IMR-90 (cell line): ENCODE measurements around the gene ST7. TPM values are rescaled to one million over a fixed set of nuclear protein-coding genes. Genes with fewer than 3 reads are reported as not detected.

Source experiments
- ATAC-seq: fragments of 200-7000 bp; cut with Tn5 transposase; 2 replicates; pipeline ENCODE4 v1.9.1; 2020; ENCODE audit warnings: low read depth, mild to moderate bottlenecking, moderate library complexity
- BruUV-seq: library from RNA; stranded (reverse); fragments of 400-500 nt; replicated peaks from 2 replicates; lab custom pipeline; 2021; lab: Mats Ljungman, UMichigan
- CTCF ChIA-PET: fragments of 300-600 bp; formaldehyde crosslinking; extraction: SDS; loops from one replicate; lab custom pipeline; 2021; ENCODE audit warnings: antibody characterized with exemption; lab: Yijun Ruan, JAX
- POLR2A ChIA-PET: fragments of 300-600 bp; sonication (Branson Sonifier 250); formaldehyde crosslinking; loops from one replicate; lab custom pipeline; 2022; ENCODE audit warnings: antibody characterized with exemption; ENCODE audit not compliant: unreplicated experiment; lab: Charles Lee
- DNase-seq: peaks from one replicate; pipeline ENCODE4 v3.0.0; 2013
- H2AFZ ChIP-seq: replicated peaks from 2 replicates; pipeline ENCODE3; 2013; ENCODE audit warnings: low read length, mild to moderate bottlenecking; ENCODE audit not compliant: poor library complexity
- H2AK5ac ChIP-seq: 2 replicates; pipeline ENCODE4 v1.6.1; 2013; ENCODE audit warnings: low read depth, low read length, inconsistent platforms
- H2AK9ac ChIP-seq: replicated peaks from 2 replicates; pipeline ENCODE3; 2013; ENCODE audit warnings: mild to moderate bottlenecking, low read depth, low read length, moderate library complexity; ENCODE audit not compliant: poor library complexity
- H2BK120ac ChIP-seq: 2 replicates; pipeline ENCODE4 v1.6.1; 2013; ENCODE audit warnings: low read depth, low read length, inconsistent platforms
- H2BK15ac ChIP-seq: 3 replicates; pipeline ENCODE4 v1.6.1; 2013; ENCODE audit warnings: low read depth, low read length, inconsistent platforms
- H2BK20ac ChIP-seq: 2 replicates; pipeline ENCODE4 v1.6.1; 2013; ENCODE audit warnings: low read depth, mild to moderate bottlenecking, inconsistent platforms, low read length, moderate library complexity
- H2BK5ac ChIP-seq: 2 replicates; pipeline ENCODE4 v1.6.1; 2013; ENCODE audit warnings: mild to moderate bottlenecking, low read depth, low read length, inconsistent platforms; ENCODE audit not compliant: poor library complexity, severe bottlenecking
- H3K14ac ChIP-seq: replicated peaks from 2 replicates; pipeline ENCODE4 v1.6.1; 2013; ENCODE audit warnings: low read depth, low read length, inconsistent platforms
- H3K18ac ChIP-seq: 2 replicates; pipeline ENCODE4 v1.6.1; 2013; ENCODE audit warnings: low read depth, low read length, control low read depth
- H3K23ac ChIP-seq: 2 replicates; pipeline ENCODE4 v1.6.1; 2013; ENCODE audit warnings: low read depth, low read length, inconsistent platforms
- H3K27ac ChIP-seq: 2 replicates; pipeline ENCODE4 v1.5.1; 2013; ENCODE audit warnings: mild to moderate bottlenecking, control low read depth, low read length; ENCODE audit not compliant: insufficient read depth
- H3K27me3 ChIP-seq: 2 replicates; pipeline ENCODE4 v1.6.1; 2013; ENCODE audit warnings: low read length; ENCODE audit not compliant: control insufficient read depth, insufficient read depth
- H3K36me3 ChIP-seq: 2 replicates; pipeline ENCODE4 v1.6.1; 2013; ENCODE audit warnings: low read length, mixed read lengths; ENCODE audit not compliant: control insufficient read depth, insufficient read depth
- H3K4ac ChIP-seq: 2 replicates; pipeline ENCODE4 v1.6.1; 2013; ENCODE audit warnings: low read depth, low read length, inconsistent platforms
- H3K4me1 ChIP-seq: 2 replicates; pipeline ENCODE4 v1.6.1; 2013; ENCODE audit warnings: low read length, mixed read lengths; ENCODE audit not compliant: control insufficient read depth, insufficient read depth
- H3K4me2 ChIP-seq: 2 replicates; pipeline ENCODE4 v1.6.1; 2013; ENCODE audit warnings: low read depth, mild to moderate bottlenecking, control low read depth, low read length, moderate library complexity
- H3K4me3 ChIP-seq: 2 replicates; pipeline ENCODE4 v1.5.1; 2013; ENCODE audit warnings: low read depth, mild to moderate bottlenecking, control low read depth, low read length, moderate library complexity; ENCODE audit not compliant: insufficient read depth
- H3K56ac ChIP-seq: 2 replicates; pipeline ENCODE4 v1.6.1; 2013; ENCODE audit warnings: low read length, inconsistent platforms; ENCODE audit not compliant: insufficient read depth; ENCODE audit errors: extremely low read depth
- H3K79me1 ChIP-seq, 2 experiments: 2 replicates each; pipeline ENCODE4 v1.6.1; 2013; ENCODE audit warnings: low read length in 2 of 2, inconsistent platforms in 1 of 2, low read depth in 1 of 2
- H3K9ac ChIP-seq: 2 replicates; pipeline ENCODE4 v1.6.1; 2013; ENCODE audit warnings: low read depth, low read length, control low read depth
- H3K9me1 ChIP-seq: 2 replicates; pipeline ENCODE4 v1.6.1; 2013; ENCODE audit warnings: low read length, inconsistent platforms; ENCODE audit not compliant: insufficient read depth
- H3K9me3 ChIP-seq: 2 replicates; pipeline ENCODE4 v1.6.1; 2013; ENCODE audit warnings: low read length; ENCODE audit not compliant: control insufficient read depth, insufficient read depth
- H4K20me1 ChIP-seq: 2 replicates; pipeline ENCODE4 v1.6.1; 2013; ENCODE audit warnings: low read length, inconsistent platforms; ENCODE audit not compliant: insufficient read depth
- H4K5ac ChIP-seq: 2 replicates; pipeline ENCODE4 v1.6.1; 2013; ENCODE audit warnings: mild to moderate bottlenecking, low read depth, low read length, control low read depth
- H4K8ac ChIP-seq, 2 experiments: 2 replicates each; pipeline ENCODE4 v1.6.1; 2013; ENCODE audit warnings: low read depth in 2 of 2, low read length in 2 of 2, control low read depth in 1 of 2, inconsistent platforms in 1 of 2
- H4K91ac ChIP-seq: 2 replicates; pipeline ENCODE4 v1.6.1; 2013; ENCODE audit warnings: low read depth, low read length, inconsistent platforms; ENCODE audit not compliant: insufficient read depth
- BHLHE40 ChIP-seq: fragments of 150-350 bp; IDR thresholded peaks from 2 replicates; pipeline ENCODE4 v1.6.1; 2016; ENCODE audit warnings: mild to moderate bottlenecking, low read depth, low read length
- CEBPB ChIP-seq: IDR thresholded peaks from 2 replicates; pipeline ENCODE4 v1.6.1; 2012; ENCODE audit warnings: low read depth, low read length, improper control_type of control experiment
- CTCF ChIP-seq: conservative IDR thresholded peaks from 2 replicates; pipeline ENCODE4 v1.5.1; 2012; ENCODE audit warnings: mild to moderate bottlenecking, low read depth, low read length, improper control_type of control experiment
- FOS ChIP-seq: fragments of 150-350 bp; IDR thresholded peaks from 2 replicates; pipeline ENCODE4 v1.6.1; 2016; ENCODE audit warnings: low read depth, low read length
- MAZ ChIP-seq: IDR thresholded peaks from 2 replicates; pipeline ENCODE4 v1.6.1; 2012; ENCODE audit warnings: low read depth, mild to moderate bottlenecking, low read length, improper control_type of control experiment, moderate library complexity, borderline replicate concordance
- NFE2L2 ChIP-seq: fragments of 150-350 bp; IDR thresholded peaks from 2 replicates; pipeline ENCODE4 v1.6.1; 2016; ENCODE audit warnings: low read depth, mild to moderate bottlenecking, low read length
- RAD21 ChIP-seq: IDR thresholded peaks from 2 replicates; pipeline ENCODE4 v1.6.1; 2012; ENCODE audit warnings: low read length, improper control_type of control experiment
- SMC3 ChIP-seq: fragments of 150-350 bp; IDR thresholded peaks from 2 replicates; pipeline ENCODE4 v1.6.1; 2016; ENCODE audit warnings: low read depth, mild to moderate bottlenecking, antibody characterized with exemption, low read length, moderate library complexity
- WGBS, 2 experiments: methylation state at CpG; one replicate each; pipeline versions ENCODE4 v1.1.5 to v1.1.7; 2013; ENCODE audit warnings: missing lambda C conversion rate in 2 of 2; ENCODE audit not compliant: insufficient read length in 1 of 2; ENCODE audit errors: extremely low coverage in 2 of 2; 5-methylcytosine and 5-hydroxymethylcytosine counted together
- dilution Hi-C: fragments of 300-500 bp; cut with HindIII; formaldehyde crosslinking; loops from one replicate; pipeline ENCODE4 v1.14.3; 2018; ENCODE audit warnings: low sequenced_read_pairs; ENCODE audit not compliant: unreplicated experiment
- in situ Hi-C: fragments of 300-500 bp; cut with MboI; formaldehyde crosslinking; loops from 3 replicates; pipeline ENCODE4 v1.14.3; 2019; ENCODE audit warnings: low sequenced_read_pairs, inconsistent platforms, mixed read lengths
- intact Hi-C: fragments of 100-400 bp; cut with micrococcal nuclease; formaldehyde crosslinking; loops from 2 replicates; pipeline ENCODE4 v1.10.0; 2022
- polyA plus RNA-seq, 3 experiments: library from polyadenylated mRNA; depleted of rRNA; stranded (reverse); fragments of >200 nt; gene quantifications; 2 replicates each; pipeline ENCODE4 v1.2.3, GENCODE V29; 2012; ENCODE audit warnings: low replicate concordance in 1 of 3
- total RNA-seq: library from RNA; depleted of rRNA; stranded (reverse); fragments of >200 nt; gene quantifications from 2 replicates; pipeline ENCODE4 v1.2.3, GENCODE V29; 2012

Gene ST7
- total and polyA plus RNA-seq, 2 of the 4 experiments (the other 2 are of a cell fraction), result 18.6 to 26.0 TPM

DNA sequence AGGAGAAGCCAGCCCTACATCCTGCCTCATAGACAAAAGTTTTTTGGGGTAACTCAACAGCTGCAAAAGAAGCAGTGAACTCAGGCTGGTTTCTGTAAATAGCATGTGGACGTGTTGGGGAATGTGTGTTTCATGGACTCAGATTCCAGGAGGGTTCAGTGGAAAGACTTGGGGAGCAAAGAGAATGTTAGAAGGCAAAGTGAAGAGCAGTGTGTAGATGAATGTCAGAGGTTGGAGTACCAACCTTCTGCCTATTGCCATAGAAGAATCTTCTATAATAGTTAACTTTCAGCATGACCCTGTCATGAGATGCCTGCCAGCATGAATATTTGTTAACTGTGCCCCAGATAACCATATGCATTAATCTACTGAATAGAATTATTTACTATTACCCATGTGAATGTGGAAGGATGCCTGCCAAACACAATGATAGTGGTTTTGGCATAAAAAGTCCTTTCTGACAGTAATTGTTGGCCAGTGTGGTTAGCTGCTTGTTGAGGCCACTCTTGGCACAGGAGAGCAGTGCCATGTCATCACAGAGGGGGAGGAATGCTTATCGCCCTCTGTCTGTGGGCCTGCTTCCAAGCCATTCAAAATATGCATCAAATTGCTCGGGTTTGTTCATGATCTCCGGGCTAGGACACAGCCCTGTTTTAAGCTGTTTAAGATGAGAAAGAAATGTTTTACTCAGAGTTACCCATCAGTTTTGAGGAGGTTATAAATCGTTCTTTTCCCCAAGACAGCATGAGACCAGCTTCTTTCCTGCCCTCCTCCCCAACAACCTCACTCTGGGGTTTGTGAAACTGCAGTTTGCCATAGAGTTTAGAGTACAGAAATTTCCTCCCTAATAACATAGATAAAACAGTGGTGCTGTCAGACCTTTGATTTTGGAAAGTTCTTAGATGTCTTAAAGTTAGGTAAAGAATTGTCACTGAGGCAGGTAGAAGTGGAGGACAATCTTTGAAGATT is 204.2 kb downstream of the ST7 start:
- peak overlapping the region; percentile 87; the same call in 1 of the 2 replicates for H3K27ac ChIP-seq
- peak overlapping the region; percentile 55; the same call in 1 of the 2 replicates for H3K56ac ChIP-seq
- H3K9me1 ChIP-seq, result peaks cover 3% of the 10 kb centered on the region; the same call in 1 of the 2 replicates
- H3K4me1 ChIP-seq, result peaks cover 14% of the 10 kb centered on the region
- peaks cover 0 to 4% of the 10 kb centered on the region in 2 experiments; a peak in 2 of 4 replicates for H3K79me1 ChIP-seq
- peak overlapping the region; percentile 71 for H3K4me2 ChIP-seq
- in situ Hi-C loops (no loop called here), intact Hi-C loops (no loop called here), dilution Hi-C loops (no loop called here)
- peak overlapping the region; percentile 77 for H3K4ac ChIP-seq
- peak overlapping the region; percentile 24; the same call in 1 of the 2 replicates for H2AK5ac ChIP-seq
- peak overlapping the region; percentile 99 for H3K18ac ChIP-seq
- H3K23ac ChIP-seq, result peak overlapping the region; percentile 59
- H4K20me1 ChIP-seq, result no peaks in the 10 kb centered on the region
- ChIA-PET POLR2A (no interaction called here), CTCF (interaction anchor here (0.8 to 1.7 kb wide), 4 partner anchors 12 to 48 kb away, joined by 3 to 8 read pairs (median 4); no protein-coding TSS in a partner anchor)
- H4K8ac ChIP-seq, result peak overlapping the region in 1 of 2 experiments; percentile 79; a peak in 2 of 4 replicates
- H4K5ac ChIP-seq, result peak overlapping the region; percentile 82
- H2BK20ac ChIP-seq, result peak overlapping the region; percentile 47
- no peak overlapping the region for H3K4me3 ChIP-seq
- H3K9me3 ChIP-seq, result no peaks in the 10 kb centered on the region
- WGBS, 2 experiments, result no CpG with 5 or more reads among the region's 5 CpGs
- DNase-seq (peak; percentile 87), ATAC-seq (peak; percentile 86)
- H2BK5ac ChIP-seq, result peak overlapping the region; percentile 72
- no peaks in the 10 kb centered on the region for H3K27me3 ChIP-seq
- peak overlapping the region; percentile 63; the same call in 1 of the 2 replicates for H3K9ac ChIP-seq
- BruUV-seq, result no TSS peak
- H2AK9ac ChIP-seq, result no peak overlapping the region
- H3K14ac ChIP-seq, result peak overlapping the region; percentile 62
- TF ChIP-seq BHLHE40 (peak; percentile 4; the same call in 1 of the 2 replicates), CTCF (peak; percentile 44), SMC3 (no peak), RAD21 (no peak), NFE2L2 (peak; percentile 42; the same call in 1 of the 2 replicates), FOS (0 out of 2 replicates have a peak, but pooled peaks have one; percentile 12), MAZ (peak; percentile 35; the same call in 1 of the 2 replicates), CEBPB (peak; percentile 15; the same call in 1 of the 2 replicates)
- peak overlapping the region; percentile 59 for H2AFZ ChIP-seq
- H2BK120ac ChIP-seq, result peak overlapping the region; percentile 64
- no peaks in the 10 kb centered on the region for H3K36me3 ChIP-seq
- H4K91ac ChIP-seq, result peak overlapping the region; percentile 29
- H2BK15ac ChIP-seq, result peak overlapping the region; percentile 55; the same call in 1 of the 3 replicates
